Measurements from ENCODE around the gene TMEM219.
A peak's percentile ranks its signal among the peaks of the same experiment; 100 is the strongest.

Gene TMEM219

GRCh38 chr16:29961479-29962343, at the start of gene TMEM219:
TMEM219 (plus strand) TSS chr16:29962079; CDS start chr16:29963144, 1,065 bp downstream.
- peak within 1 kb of the TSS; percentile 53 for H3K27ac Mint-ChIP-seq

GRCh38 chr16:29912087-29912486, 49.8 kb upstream of the TMEM219 start:
- Mint-ChIP-seq H3K4me3 (no peak overlapping the region), H3K36me3 (ENCODE audit: low read depth) (peaks cover 40% of the 10 kb centered on the region), H3K27ac (no peak overlapping the region), H3K27me3 (ENCODE audit: low read depth, poor library complexity) (no peaks in the 10 kb centered on the region), H3K4me1 (peaks cover 10% of the 10 kb centered on the region), H3K9me3 (no peaks in the 10 kb centered on the region)
- no peak for TF ChIP-seq CTCF (IDR thresholded peaks at IDR 0.05)
- no peak for DNase-seq

More at GRCh38 chr16:29961479-29962343, at the start of gene TMEM219:
- H3K4me1 Mint-ChIP-seq, result peaks cover 18% of the 10 kb centered on the region
- peak; percentile 93 for DNase-seq
- H3K9me3 Mint-ChIP-seq, result no peaks in the 10 kb centered on the region
- no peaks in the 10 kb centered on the region for H3K27me3 Mint-ChIP-seq (ENCODE audit: low read depth, poor library complexity)
- H3K36me3 Mint-ChIP-seq (ENCODE audit: low read depth), result peaks cover 17% of the 10 kb centered on the region
- TF ChIP-seq CTCF (IDR thresholded peaks at IDR 0.05), result peak; percentile 18
- H3K4me3 Mint-ChIP-seq, result peak within 1 kb of the TSS; percentile 90

GRCh38 chr16:29913514-29913913, 48.4 kb upstream of the TMEM219 start:
- Mint-ChIP-seq H3K4me1 (peaks cover 4% of the 10 kb centered on the region), H3K27ac (no peak overlapping the region), H3K4me3 (no peak overlapping the region), H3K27me3 (ENCODE audit: low read depth, poor library complexity) (no peaks in the 10 kb centered on the region), H3K36me3 (ENCODE audit: low read depth) (peaks cover 44% of the 10 kb centered on the region), H3K9me3 (no peaks in the 10 kb centered on the region)
- no peak for TF ChIP-seq CTCF (IDR thresholded peaks at IDR 0.05)
- no peak for DNase-seq

- peaks cover 4% of the 10 kb centered on the region for H3K4me1 Mint-ChIP-seq
- no peak overlapping the region for H3K27ac Mint-ChIP-seq
- no peak for DNase-seq
- no peak for TF ChIP-seq CTCF (IDR thresholded peaks at IDR 0.05)
- H3K36me3 Mint-ChIP-seq (ENCODE audit: low read depth), result peaks cover 58% of the 10 kb centered on the region
- no peaks in the 10 kb centered on the region for H3K9me3 Mint-ChIP-seq
- H3K4me3 Mint-ChIP-seq, result no peak overlapping the region
- no peaks in the 10 kb centered on the region for H3K27me3 Mint-ChIP-seq (ENCODE audit: low read depth, poor library complexity)
Observed at GRCh38 chr16:29915590-29916247, 46.2 kb upstream of the TMEM219 start.

GRCh38 chr16:29916979-29917378, 44.9 kb upstream of the TMEM219 start:
- peaks cover 67% of the 10 kb centered on the region for H3K36me3 Mint-ChIP-seq (ENCODE audit: low read depth)
- H3K4me1 Mint-ChIP-seq, result peaks cover 3% of the 10 kb centered on the region
- H3K27me3 Mint-ChIP-seq (ENCODE audit: low read depth, poor library complexity), result peaks cover 4% of the 10 kb centered on the region
- TF ChIP-seq CTCF (IDR thresholded peaks at IDR 0.05), result no peak
- no peak overlapping the region for H3K4me3 Mint-ChIP-seq
- no peak for DNase-seq
- no peak overlapping the region for H3K27ac Mint-ChIP-seq
- no peaks in the 10 kb centered on the region for H3K9me3 Mint-ChIP-seq
